Body of pancreas (tissue), 4 donors: ENCODE results near the gene TTLL9. TPM values are rescaled to one million over a fixed set of nuclear protein-coding genes. Genes with fewer than 3 reads are reported as not detected.

Experiments used
- ATAC-seq: fragments of 150-250 bp; one replicate; pipeline ENCODE4 v1.9.1; 2016
- DNase-seq, 4 donors: peaks; one replicate each; pipeline ENCODE4 v3.0.0-alpha.2; 2019
- H3K27ac ChIP-seq, 4 donors: fragments of 200-600 bp; sonication (generic); 1 replicate in 3 of 4; 2 replicates in 1 of 4; pipeline versions ENCODE4 v1.5.1 to v1.6.1; 2016 to 2019; ENCODE audit warnings: mild to moderate bottlenecking in 1 of 4, mixed read lengths in 1 of 4, moderate library complexity in 1 of 4
- H3K27me3 ChIP-seq, 2 donors: fragments of 200-600 bp; sonication (generic); one replicate each; pipeline ENCODE4 v1.6.0; 2016; ENCODE audit warnings: mild to moderate bottlenecking in 1 of 2
- H3K36me3 ChIP-seq, 2 donors: fragments of 200-600 bp; sonication (generic); replicated peaks in 1 of 2; 2 replicates each; pipeline ENCODE4 v1.5.1; 2016; ENCODE audit warnings: low read depth in 2 of 2; ENCODE audit not compliant: insufficient read depth in 1 of 2
- H3K4me1 ChIP-seq: fragments of 200-600 bp; sonication (generic); one replicate; pipeline ENCODE4 v1.6.0; 2016
- H3K4me3 ChIP-seq, 2 donors: fragments of 200-600 bp; sonication (generic); 1 replicate in 1 of 2; 2 replicates in 1 of 2; pipeline ENCODE4 v1.5.1; 2016 to 2019
- H3K9me3 ChIP-seq, 3 donors: fragments of 200-600 bp; sonication (generic); 1 replicate in 2 of 3; 2 replicates in 1 of 3; pipeline ENCODE4 v1.5.1; 2016
- POLR2A ChIP-seq, 3 donors: fragments of 450-650 bp; IDR thresholded peaks; one replicate each; pipeline ENCODE4 v1.6.1; 2016; ENCODE audit warnings: antibody characterized with exemption in 3 of 3, mild to moderate bottlenecking in 2 of 3
- WGBS, 2 donors: methylation state at CpG; one replicate each; pipeline ENCODE4 v1.1.5; 2017; 5-methylcytosine and 5-hydroxymethylcytosine counted together
- intact Hi-C: fragments of 100-400 bp; cut with DNase I; formaldehyde crosslinking; loops from one replicate; pipeline ENCODE4 v1.15.1; 2023
- total RNA-seq, 2 donors: library from RNA; depleted of rRNA; stranded (reverse); fragments of >200 nt; gene quantifications; one replicate each; pipeline ENCODE4 v1.1.0, GENCODE V29; 2016
- TF ChIP-seq, protein P1 (sequence below), 7 experiments: fragments of 450-650 bp in 4 of 7; fragments of 200-600 bp in 3 of 7; sonication (generic) in 3 of 7; IDR thresholded peaks; one replicate each; pipeline ENCODE4 v1.5.1; 2016 to 2019; ENCODE audit warnings: antibody characterized with exemption in 7 of 7

The TTLL9 gene
- total RNA-seq, 2 donors from 2014 or later = 0.52 to 0.99 TPM

DNA sequence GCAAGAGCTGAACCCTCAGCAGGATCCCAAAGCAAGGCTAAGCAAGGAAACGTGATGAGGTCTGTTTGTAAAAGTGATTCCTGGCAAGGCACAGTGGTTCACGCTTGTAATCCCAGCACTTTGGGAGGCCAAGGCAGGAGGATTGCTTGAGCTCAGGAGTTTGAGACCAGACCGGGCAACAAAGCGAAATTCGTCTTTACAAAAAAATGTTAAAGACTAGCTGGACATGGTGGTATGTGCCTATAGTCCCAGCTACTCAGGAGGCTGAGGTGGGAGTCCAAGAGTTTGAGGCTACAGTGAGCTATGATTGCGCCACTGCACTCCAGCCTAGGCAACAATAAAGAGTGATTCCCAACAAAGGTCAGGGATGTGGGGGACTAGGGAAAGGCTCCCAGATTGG, 93.5 kb downstream of the TTLL9 start:
- intact Hi-C loops = no loop called here
- ATAC-seq = no peak
- no peaks in the 10 kb centered on the region for H3K36me3 ChIP-seq
- H3K27ac ChIP-seq = no peak overlapping the region
- no peak for DNase-seq
- no peaks in the 10 kb centered on the region for H3K4me1 ChIP-seq
- no peaks in the 10 kb centered on the region for H3K9me3 ChIP-seq
- WGBS, 2 donors = 44 to 49% methylated on average over 6 of the region's 6 CpGs
- no peak for TF ChIP-seq POLR2A (IDR thresholded peaks at IDR 0.05)
- TF ChIP-seq, protein P1, sequence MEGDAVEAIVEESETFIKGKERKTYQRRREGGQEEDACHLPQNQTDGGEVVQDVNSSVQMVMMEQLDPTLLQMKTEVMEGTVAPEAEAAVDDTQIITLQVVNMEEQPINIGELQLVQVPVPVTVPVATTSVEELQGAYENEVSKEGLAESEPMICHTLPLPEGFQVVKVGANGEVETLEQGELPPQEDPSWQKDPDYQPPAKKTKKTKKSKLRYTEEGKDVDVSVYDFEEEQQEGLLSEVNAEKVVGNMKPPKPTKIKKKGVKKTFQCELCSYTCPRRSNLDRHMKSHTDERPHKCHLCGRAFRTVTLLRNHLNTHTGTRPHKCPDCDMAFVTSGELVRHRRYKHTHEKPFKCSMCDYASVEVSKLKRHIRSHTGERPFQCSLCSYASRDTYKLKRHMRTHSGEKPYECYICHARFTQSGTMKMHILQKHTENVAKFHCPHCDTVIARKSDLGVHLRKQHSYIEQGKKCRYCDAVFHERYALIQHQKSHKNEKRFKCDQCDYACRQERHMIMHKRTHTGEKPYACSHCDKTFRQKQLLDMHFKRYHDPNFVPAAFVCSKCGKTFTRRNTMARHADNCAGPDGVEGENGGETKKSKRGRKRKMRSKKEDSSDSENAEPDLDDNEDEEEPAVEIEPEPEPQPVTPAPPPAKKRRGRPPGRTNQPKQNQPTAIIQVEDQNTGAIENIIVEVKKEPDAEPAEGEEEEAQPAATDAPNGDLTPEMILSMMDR (IDR thresholded peaks at IDR 0.05) = no peak
- no peak overlapping the region for H3K4me3 ChIP-seq
- H3K27me3 ChIP-seq = peaks cover 0 to 6% of the 10 kb centered on the region in 2 donors

DNA sequence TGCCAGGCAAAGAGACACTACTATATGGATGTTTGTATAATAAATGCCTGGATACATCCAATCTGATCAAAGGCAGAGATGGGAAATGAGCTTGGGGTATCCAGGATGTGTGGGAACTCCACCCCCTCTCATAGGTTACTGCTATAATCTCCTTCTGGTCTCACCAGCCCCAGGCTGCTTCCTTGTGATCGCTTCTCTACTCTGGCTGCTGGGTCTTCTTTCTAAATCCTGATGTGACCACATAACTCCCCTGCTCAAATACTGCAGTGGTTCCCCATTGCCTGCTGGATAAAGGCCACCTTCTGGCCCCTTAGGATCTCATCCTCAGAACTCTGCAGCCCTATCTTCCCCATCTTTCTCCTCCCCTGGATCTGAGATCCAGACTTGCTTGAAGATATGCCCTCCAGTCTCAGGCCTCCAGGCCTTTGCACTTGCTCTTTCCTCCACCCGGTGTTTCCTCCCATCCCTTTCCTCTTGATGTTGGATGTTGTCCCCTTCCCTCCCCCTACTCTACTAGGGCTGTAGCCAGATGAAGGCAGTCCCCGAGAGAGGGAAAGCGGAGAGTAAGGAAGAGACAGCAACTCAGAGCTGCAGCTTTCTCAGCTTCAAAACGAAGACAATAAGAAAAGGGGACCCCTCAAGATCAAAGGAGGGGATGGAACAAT, 96.7 kb downstream of the TTLL9 start:
- intact Hi-C loops = no loop called here
- Histone ChIP-seq H3K27me3 (peaks cover 0 to 6% of the 10 kb centered on the region in 2 donors), H3K27ac (no peak overlapping the region), H3K36me3 (no peaks in the 10 kb centered on the region), H3K4me1 (no peaks in the 10 kb centered on the region), H3K9me3 (no peaks in the 10 kb centered on the region), H3K4me3 (no peak overlapping the region)
- DNase-seq = no peak
- TF ChIP-seq, protein P1 (IDR thresholded peaks at IDR 0.05) = no peak
- no peak for TF ChIP-seq POLR2A (IDR thresholded peaks at IDR 0.05)
- 7 to 12% methylated on average over 5 of the region's 5 CpGs for WGBS, 2 donors
- no peak for ATAC-seq

DNA sequence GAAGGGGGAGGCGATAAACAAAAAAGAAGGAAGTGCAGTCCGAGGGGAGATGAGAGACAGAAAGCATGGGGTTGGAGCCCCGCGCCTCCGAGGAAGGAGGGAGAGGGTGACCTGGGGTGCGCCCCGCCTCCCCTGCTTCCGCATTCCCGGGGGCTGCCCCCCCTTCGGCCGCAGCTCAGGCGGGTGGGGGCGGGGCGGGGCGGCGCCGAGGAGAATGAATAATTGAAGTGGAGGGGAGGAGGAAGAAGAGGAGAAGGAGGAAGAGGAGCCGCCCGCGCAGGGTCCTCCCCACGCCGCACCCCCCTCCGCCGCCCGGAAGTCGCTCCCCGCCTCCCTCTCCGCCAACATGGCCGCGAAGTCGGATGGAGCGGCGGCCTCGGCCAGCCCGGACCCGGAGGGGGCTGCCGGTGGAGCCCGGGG, 97.4 kb downstream of the TTLL9 start, which contains the start of gene XKR7:
Gene XKR7, plus strand, starts transcription at position 322 of the 420 bp plus-strand sequence. Its CDS starts 25 bp downstream, at position 347.
- 1% methylated on average over 20 to 29 of the region's 38 CpGs for WGBS, 2 donors
- TF ChIP-seq, protein P1 (IDR thresholded peaks at IDR 0.05) = no peak
- no peak for TF ChIP-seq POLR2A (IDR thresholded peaks at IDR 0.05)
- Histone ChIP-seq H3K9me3 (no peaks in the 10 kb centered on the region), H3K27me3 (peaks cover 0 to 6% of the 10 kb centered on the region in 2 donors), H3K36me3 (no peaks in the 10 kb centered on the region), H3K4me3 (no peak within 1 kb of the TSS), H3K27ac (no peak within 1 kb of the TSS), H3K4me1 (no peaks in the 10 kb centered on the region)
- intact Hi-C loops = no loop called here
- DNase-seq = peak in 3 of 4 donors; percentile 5 to 12 (median 12)
- no peak for ATAC-seq

DNA sequence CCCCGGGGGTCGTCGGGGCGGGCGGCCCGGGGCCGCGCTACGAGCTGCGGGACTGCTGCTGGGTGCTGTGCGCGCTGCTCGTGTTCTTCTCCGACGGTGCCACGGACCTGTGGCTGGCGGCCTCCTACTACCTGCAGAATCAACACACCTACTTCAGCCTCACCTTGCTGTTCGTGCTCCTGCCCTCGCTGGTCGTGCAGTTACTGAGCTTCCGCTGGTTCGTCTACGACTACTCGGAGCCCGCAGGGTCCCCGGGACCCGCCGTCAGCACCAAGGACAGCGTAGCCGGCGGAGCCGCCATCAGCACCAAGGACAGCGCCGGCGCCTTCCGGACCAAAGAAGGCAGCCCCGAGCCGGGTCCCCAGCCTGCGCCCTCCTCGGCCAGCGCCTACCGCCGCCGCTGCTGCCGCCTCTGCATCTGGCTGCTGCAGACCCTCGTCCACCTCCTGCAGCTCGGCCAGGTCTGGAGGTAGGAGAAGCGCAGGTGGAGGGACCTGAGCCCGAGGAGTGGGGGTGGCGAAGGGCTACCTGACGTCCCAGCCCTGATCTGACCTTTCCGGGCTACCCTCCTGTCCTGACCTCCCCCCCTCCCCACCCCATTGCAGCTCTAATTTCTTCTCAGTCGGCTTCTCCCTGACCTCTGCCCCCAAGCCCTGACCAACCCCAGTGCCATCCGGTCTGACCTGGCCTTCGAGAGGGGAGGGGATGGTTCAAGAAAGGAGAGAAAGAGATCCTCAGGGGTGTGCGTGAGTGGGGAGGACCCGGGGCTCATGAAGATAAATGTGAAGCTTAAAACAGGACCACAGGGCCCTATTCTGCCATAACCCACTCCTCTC, 98.1 kb downstream of the TTLL9 start:
- Histone ChIP-seq H3K27me3 (peaks cover 0 to 6% of the 10 kb centered on the region in 2 donors), H3K4me1 (no peaks in the 10 kb centered on the region), H3K4me3 (no peak overlapping the region), H3K27ac (no peak overlapping the region), H3K36me3 (no peaks in the 10 kb centered on the region), H3K9me3 (no peaks in the 10 kb centered on the region)
- intact Hi-C loops = no loop called here
- TF ChIP-seq, protein P1 (IDR thresholded peaks at IDR 0.05) = no peak
- TF ChIP-seq POLR2A (IDR thresholded peaks at IDR 0.05) = no peak
- ATAC-seq = peak; percentile 89
- peak; percentile 66 to 73 (median 69) for DNase-seq
- 3% methylated on average over 9 to 52 of the region's 57 CpGs for WGBS, 2 donors
